Stimulated activated effector memory CD8-positive, alpha-beta T cell treated with anti-CD3 and anti-CD28 coated beads, Interleukin-12 subunit alpha, Interleukin-12 subunit beta, amount 100 ng/mL, for 72 hours (primary cell): ENCODE results near the gene NOXA1.

ENCODE experiments used
- ATAC-seq: fragments of 150-1000 bp; cut with Tn5 transposase; 2 replicates; pipeline ENCODE4 v1.10.0; 2021
- DNase-seq, 2 donors: peaks; one replicate each; pipeline ENCODE4 v3.0.0; 2021 to 2022; ENCODE audit warnings: low spot score in 2 of 2
- H3K27ac Mint-ChIP-seq: one replicate; pipeline ENCODE4 v1.8.0; 2022; ENCODE audit warnings: mild to moderate bottlenecking, mixed read lengths
- H3K36me3 Mint-ChIP-seq: one replicate; pipeline ENCODE4 v1.8.0; 2022; ENCODE audit warnings: mild to moderate bottlenecking, mixed read lengths
- H3K4me1 Mint-ChIP-seq: one replicate; pipeline ENCODE4 v1.8.0; 2022; ENCODE audit warnings: mixed read lengths
- H3K4me3 Mint-ChIP-seq: one replicate; pipeline ENCODE4 v1.8.0; 2022; ENCODE audit warnings: mild to moderate bottlenecking, mixed read lengths
- H3K9me3 Mint-ChIP-seq: one replicate; pipeline ENCODE4 v1.8.0; 2022; ENCODE audit warnings: mixed read lengths

Gene NOXA1

DNA sequence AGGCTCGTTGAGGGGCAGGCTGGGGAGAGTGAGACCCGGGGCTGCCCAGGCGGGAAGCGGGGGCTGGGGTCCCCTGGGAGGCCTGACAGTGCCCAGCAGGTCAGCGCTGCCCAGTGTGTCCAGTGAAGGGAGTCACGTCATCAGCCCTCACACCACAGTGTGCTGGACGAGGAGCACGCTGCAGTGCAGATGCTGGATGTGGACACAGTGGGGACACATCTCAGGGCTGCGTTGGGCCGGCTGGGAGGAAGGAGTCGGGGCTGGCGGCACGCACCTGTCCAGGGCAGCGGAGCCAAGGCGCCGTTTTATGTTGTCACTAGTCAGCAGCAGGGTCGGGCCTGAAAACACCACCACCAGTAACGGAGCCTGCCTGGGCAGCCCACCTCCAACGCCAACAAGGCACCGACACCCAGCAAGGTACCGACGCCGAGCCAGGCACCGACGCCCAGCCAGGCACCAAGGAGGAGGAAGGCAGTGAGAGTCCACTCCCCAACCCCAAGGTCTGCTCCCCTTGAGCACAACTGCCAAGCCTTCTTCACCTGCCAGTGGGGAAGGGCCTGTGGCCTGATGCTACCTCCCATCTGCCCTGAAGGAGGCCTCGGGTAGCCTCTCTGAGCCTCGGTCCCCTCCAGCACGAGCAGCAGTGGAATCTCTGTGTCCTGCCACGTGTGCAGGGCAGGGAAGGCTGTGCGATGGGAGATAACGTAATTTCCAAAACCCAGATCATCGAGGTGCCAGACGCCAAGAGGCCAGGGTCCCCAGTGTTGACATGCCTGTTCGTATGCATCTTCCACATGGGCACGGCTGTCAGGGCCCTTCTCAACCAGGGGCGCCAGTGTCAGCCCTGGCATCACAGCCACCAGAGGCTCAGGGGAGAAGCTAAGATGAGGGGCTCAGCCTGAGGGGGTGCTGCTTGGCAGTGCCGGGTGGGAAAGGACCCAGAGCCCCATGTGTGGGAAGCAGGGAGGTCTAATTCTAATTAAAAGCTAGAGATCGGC lies 57.8 kb downstream of the NOXA1 start:
- Mint-ChIP-seq H3K4me3 (no peak overlapping the region), H3K27ac (peak overlapping the region; percentile 48), H3K36me3 (no peaks in the 10 kb centered on the region), H3K4me1 (no peaks in the 10 kb centered on the region), H3K9me3 (peaks cover 3% of the 10 kb centered on the region)
- DNase-seq, result no peak
- no peak for ATAC-seq

DNA sequence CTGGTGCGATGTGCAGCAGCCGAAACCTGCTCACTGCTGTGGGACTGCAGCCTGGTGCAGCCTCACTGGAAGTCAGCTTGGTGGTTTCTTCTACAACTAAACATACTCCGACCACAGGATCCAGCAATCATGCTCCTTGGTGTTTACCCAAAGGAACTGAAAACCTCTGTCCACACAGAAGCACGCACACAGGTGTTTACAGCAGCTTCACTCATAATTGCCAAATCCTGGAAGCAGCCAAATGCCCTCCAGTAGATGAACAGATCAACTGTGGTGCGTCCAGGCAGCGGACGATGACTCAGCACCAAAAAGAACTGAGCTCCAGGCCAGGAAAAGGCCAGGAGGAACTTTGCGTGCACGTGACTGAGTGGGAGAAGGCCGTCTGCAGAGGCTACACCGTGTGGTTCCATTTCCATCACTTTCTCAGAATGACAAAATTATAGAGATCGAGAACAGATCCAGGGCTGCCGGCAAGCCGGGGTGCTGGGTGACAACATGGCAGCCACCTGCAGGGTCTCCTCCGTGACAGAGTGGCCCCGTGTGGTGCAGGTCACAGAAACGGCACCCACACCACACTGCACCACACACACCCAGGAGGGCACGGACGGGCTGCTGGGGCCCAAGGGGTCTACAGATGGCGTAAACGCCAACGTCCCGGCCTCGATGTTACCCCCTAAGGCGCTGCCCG lies 59.0 kb downstream of the NOXA1 start:
- Mint-ChIP-seq H3K4me1 (no peaks in the 10 kb centered on the region), H3K9me3 (no peaks in the 10 kb centered on the region), H3K4me3 (no peak overlapping the region), H3K27ac (no peak overlapping the region), H3K36me3 (no peaks in the 10 kb centered on the region)
- DNase-seq (no peak), ATAC-seq (no peak)
